Omental fat pad (tissue), 4 donors: ENCODE data around the gene PTGR1. TPM values are rescaled to one million over a fixed set of nuclear protein-coding genes. Genes with fewer than 3 reads are reported as not detected.

Source experiments
- ATAC-seq: fragments of 150-250 bp; one replicate; pipeline ENCODE4 v1.9.1; 2016; ENCODE audit warnings: mild to moderate bottlenecking, moderate library complexity; ENCODE audit not compliant: low FRiP score
- DNase-seq: peaks from one replicate; pipeline ENCODE4 v3.0.0-alpha.2; 2019; ENCODE audit warnings: low spot score
- total RNA-seq, 4 donors: library from RNA; depleted of rRNA; stranded (reverse); fragments of >200 nt; gene quantifications; one replicate each; pipeline ENCODE4 v1.1.0, GENCODE V29; 2016
- TF ChIP-seq, protein P1 (sequence below), 3 donors: fragments of 450-650 bp; IDR thresholded peaks; one replicate each; pipeline ENCODE4 v1.5.1; 2016 to 2017; ENCODE audit warnings: antibody characterized with exemption in 3 of 3, mild to moderate bottlenecking in 3 of 3, moderate library complexity in 2 of 3

PTGR1 gene
- total RNA-seq: 10 to 100 TPM; 28.0 to 63.8 (median 46.4) TPM

GRCh38 chr9:111599092-111599954, at the start of gene PTGR1:
Gene PTGR1, minus strand, starts transcription at chr9:111599647. Its CDS starts 2,225 bp downstream, at chr9:111597422.
- TF ChIP-seq, protein P1, sequence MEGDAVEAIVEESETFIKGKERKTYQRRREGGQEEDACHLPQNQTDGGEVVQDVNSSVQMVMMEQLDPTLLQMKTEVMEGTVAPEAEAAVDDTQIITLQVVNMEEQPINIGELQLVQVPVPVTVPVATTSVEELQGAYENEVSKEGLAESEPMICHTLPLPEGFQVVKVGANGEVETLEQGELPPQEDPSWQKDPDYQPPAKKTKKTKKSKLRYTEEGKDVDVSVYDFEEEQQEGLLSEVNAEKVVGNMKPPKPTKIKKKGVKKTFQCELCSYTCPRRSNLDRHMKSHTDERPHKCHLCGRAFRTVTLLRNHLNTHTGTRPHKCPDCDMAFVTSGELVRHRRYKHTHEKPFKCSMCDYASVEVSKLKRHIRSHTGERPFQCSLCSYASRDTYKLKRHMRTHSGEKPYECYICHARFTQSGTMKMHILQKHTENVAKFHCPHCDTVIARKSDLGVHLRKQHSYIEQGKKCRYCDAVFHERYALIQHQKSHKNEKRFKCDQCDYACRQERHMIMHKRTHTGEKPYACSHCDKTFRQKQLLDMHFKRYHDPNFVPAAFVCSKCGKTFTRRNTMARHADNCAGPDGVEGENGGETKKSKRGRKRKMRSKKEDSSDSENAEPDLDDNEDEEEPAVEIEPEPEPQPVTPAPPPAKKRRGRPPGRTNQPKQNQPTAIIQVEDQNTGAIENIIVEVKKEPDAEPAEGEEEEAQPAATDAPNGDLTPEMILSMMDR (IDR thresholded peaks at IDR 0.05): no peak
- DNase-seq: peak; percentile 62
- ATAC-seq: peak; percentile 78

DNA sequence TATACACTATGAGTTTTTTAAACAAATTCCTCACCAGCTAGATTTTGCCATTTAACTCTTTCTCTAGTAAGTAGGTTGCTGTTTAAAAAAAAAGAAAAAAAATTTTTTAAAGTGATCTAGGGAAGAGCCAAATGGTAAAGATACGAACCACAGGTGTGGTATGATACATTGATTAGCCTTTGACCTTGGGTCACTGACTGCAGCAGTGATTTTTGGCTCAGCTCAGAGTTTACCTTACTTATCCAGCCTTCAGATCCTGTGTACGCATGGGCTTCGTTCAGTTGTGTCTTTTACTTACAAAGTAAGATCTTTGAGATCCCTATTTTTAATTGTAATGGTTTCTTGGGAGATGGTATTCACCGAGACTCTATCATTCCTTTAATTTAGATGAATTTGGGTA, 49.6 kb upstream of the PTGR1 start:
- TF ChIP-seq, protein P1 (IDR thresholded peaks at IDR 0.05): no peak
- DNase-seq (no peak), ATAC-seq (no peak)

GRCh38 chr9:111648066-111648465, 48.6 kb upstream of the PTGR1 start:
- ATAC-seq (no peak), DNase-seq (no peak)
- TF ChIP-seq, protein P1 (IDR thresholded peaks at IDR 0.05): no peak

- no peak for ATAC-seq
- TF ChIP-seq, protein P1 (IDR thresholded peaks at IDR 0.05): no peak
- no peak for DNase-seq
These were observed 47.0 kb upstream of the PTGR1 start for GRCh38 chr9:111646417-111646816.

DNA sequence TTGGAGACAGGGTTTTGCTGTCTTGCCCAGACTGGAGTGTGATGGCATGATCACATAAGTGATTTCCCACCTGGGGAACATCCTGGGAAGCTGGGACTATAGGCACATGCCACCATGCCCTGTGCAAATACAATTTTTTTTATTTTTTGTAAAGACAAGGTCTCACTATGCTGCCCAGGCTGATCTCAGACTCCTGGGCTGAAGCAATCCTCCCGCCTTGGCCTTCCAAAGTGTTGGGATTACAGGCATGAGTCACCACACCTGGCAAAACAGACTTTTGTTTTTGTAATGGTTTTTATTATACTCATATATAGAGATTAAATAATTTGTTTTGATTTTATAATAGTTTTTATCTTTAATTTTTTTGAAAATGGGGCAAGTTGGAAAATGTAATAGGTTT, 46.4 kb upstream of the PTGR1 start:
- DNase-seq (no peak), ATAC-seq (no peak)
- TF ChIP-seq, protein P1 (IDR thresholded peaks at IDR 0.05): no peak

- ATAC-seq (no peak), DNase-seq (no peak)
- TF ChIP-seq, protein P1 (IDR thresholded peaks at IDR 0.05): no peak
These were observed 44.8 kb upstream of the PTGR1 start for GRCh38 chr9:111644195-111644772.
